Measurements from ENCODE around the gene ZSWIM3.

DNA sequence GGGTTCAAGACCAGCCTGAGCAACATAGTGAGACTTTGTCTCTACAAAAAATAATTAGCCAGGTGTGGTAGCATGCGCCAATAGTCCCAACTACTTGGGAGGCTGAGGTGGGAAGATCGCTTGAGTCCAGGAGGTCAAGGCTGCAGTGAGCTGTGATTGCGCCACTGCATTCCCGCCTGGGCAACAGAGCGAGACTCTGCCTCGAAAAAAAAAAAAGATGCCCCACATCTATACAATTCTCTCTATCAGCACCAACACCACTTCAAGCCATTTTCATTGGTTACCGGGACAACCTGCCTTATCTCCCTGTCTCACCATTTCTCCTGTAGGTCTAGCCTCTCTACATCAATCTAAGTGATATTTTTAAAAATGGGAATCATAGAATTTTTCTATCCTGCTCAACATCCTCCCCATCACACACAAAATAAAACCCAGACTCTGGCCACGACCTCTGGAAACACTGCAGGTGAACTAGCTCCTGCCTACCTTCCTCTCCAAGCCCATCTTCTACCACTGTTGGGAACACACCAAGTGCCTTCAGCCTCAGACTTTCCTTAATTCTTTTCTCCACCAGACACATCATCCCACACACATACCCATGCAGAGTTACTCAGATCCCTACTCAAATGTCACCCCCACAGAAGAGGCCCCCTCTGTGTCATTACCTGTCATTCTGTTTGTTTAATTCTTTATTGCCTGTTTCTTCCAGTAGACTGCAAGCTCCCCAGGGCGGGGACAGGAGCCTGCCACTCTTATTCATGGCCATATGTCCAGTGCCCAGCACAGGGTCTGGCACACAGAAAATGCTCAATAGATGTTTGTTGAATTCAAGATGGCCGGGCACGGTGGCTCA, 64.1 kb downstream of the ZSWIM3 start:
- TF ChIP-seq, protein P1, sequence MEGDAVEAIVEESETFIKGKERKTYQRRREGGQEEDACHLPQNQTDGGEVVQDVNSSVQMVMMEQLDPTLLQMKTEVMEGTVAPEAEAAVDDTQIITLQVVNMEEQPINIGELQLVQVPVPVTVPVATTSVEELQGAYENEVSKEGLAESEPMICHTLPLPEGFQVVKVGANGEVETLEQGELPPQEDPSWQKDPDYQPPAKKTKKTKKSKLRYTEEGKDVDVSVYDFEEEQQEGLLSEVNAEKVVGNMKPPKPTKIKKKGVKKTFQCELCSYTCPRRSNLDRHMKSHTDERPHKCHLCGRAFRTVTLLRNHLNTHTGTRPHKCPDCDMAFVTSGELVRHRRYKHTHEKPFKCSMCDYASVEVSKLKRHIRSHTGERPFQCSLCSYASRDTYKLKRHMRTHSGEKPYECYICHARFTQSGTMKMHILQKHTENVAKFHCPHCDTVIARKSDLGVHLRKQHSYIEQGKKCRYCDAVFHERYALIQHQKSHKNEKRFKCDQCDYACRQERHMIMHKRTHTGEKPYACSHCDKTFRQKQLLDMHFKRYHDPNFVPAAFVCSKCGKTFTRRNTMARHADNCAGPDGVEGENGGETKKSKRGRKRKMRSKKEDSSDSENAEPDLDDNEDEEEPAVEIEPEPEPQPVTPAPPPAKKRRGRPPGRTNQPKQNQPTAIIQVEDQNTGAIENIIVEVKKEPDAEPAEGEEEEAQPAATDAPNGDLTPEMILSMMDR (IDR thresholded peaks at IDR 0.05), result no peak
- TF ChIP-seq POLR2A (IDR thresholded peaks at IDR 0.05), result no peak
